Endothelial cell of umbilical vein (primary cell): ENCODE results near the gene MALAT1. TPM values are rescaled to one million over a fixed set of nuclear protein-coding genes. Genes with fewer than 3 reads are reported as not detected.

Experiments
- BruUV-seq: library from RNA; stranded (reverse); fragments of 400-500 nt; replicated peaks from 2 replicates; lab custom pipeline; 2021; lab: Mats Ljungman, UMichigan
- CTCF ChIA-PET: fragments of 300-600, 350-600 bp; sonication (Branson Sonifier 250); formaldehyde crosslinking; loops from one replicate; lab custom pipeline; 2021; ENCODE audit warnings: antibody characterized with exemption, inconsistent platforms; lab: Charles Lee
- POLR2A ChIA-PET: fragments of 300-600, 350-600 bp; sonication (Branson Sonifier 250); formaldehyde crosslinking; loops from one replicate; lab custom pipeline; 2021; ENCODE audit warnings: antibody characterized with exemption, inconsistent platforms; lab: Charles Lee
- DNase-seq: peaks from one replicate; pipeline ENCODE4 v3.0.0-alpha.2; 2011; ENCODE audit warnings: low read depth, low spot score
- FAIRE-seq: peaks from 2 replicates; lab custom pipeline; 2011; peaks lifted over from hg19 to GRCh38; lab: Jason Lieb, UNC
- H2AFZ ChIP-seq: 2 replicates; pipeline ENCODE4 v1.6.0; 2012; ENCODE audit warnings: low read depth, low read length, control low read depth, inconsistent platforms
- H3K27ac ChIP-seq: 2 replicates; pipeline ENCODE4 v1.5.1; 2011; ENCODE audit warnings: low read depth, mild to moderate bottlenecking, control low read depth, low read length, moderate library complexity; ENCODE audit not compliant: insufficient read depth
- H3K27me3 ChIP-seq, 2 experiments: 2 replicates each; pipeline versions ENCODE4 v1.6.0 to v1.6.1; 2011; ENCODE audit warnings: low read length in 2 of 2, mixed read lengths in 1 of 2; ENCODE audit not compliant: control insufficient read depth in 2 of 2, insufficient read depth in 2 of 2
- H3K36me3 ChIP-seq, 2 experiments: 2 replicates in 1 of 2; 3 replicates in 1 of 2; pipeline ENCODE4 v1.5.1; 2011; ENCODE audit warnings: low read length in 2 of 2, mild to moderate bottlenecking in 1 of 2, moderate library complexity in 1 of 2; ENCODE audit not compliant: control insufficient read depth in 2 of 2, insufficient read depth in 2 of 2; ENCODE audit errors: extremely low read depth in 1 of 2
- H3K4me1 ChIP-seq: 3 replicates; pipeline ENCODE4 v1.5.1; 2011; ENCODE audit warnings: mild to moderate bottlenecking, low read length; ENCODE audit not compliant: control insufficient read depth, insufficient read depth; ENCODE audit errors: extremely low read depth
- H3K4me2 ChIP-seq: 2 replicates; pipeline ENCODE4 v1.6.1; 2011; ENCODE audit warnings: low read length, control low read depth, mixed read lengths; ENCODE audit not compliant: insufficient read depth
- H3K4me3 ChIP-seq, 3 experiments: fragments of 200-600 bp in 1 of 3; sonication (generic), shearing (Covaris generic) in 1 of 3; replicated peaks in 1 of 3; 2 replicates each; pipeline ENCODE4 v1.5.1; 2011 to 2016; ENCODE audit warnings: control low read depth in 3 of 3, low read length in 3 of 3, mild to moderate bottlenecking in 2 of 3, inconsistent platforms in 1 of 3, low read depth in 1 of 3, moderate library complexity in 1 of 3; ENCODE audit not compliant: insufficient read depth in 1 of 3
- H3K79me2 ChIP-seq: 2 replicates; pipeline ENCODE4 v1.6.0; 2012; ENCODE audit warnings: low read length, inconsistent platforms; ENCODE audit not compliant: control insufficient read depth, insufficient read depth
- H3K9ac ChIP-seq: replicated peaks from 2 replicates; pipeline ENCODE3; 2011; ENCODE audit warnings: low read length, control low read depth; ENCODE audit not compliant: insufficient read depth; ENCODE audit errors: extremely low read depth
- H3K9me1 ChIP-seq: replicated peaks from 3 replicates; pipeline ENCODE4 v1.6.0; 2011; ENCODE audit warnings: mild to moderate bottlenecking, low read length; ENCODE audit not compliant: control insufficient read depth, insufficient read depth; ENCODE audit errors: extremely low read depth
- H3K9me3 ChIP-seq: replicated peaks from 2 replicates; pipeline ENCODE4 v1.5.1; 2012; ENCODE audit warnings: low read length, inconsistent platforms; ENCODE audit not compliant: control insufficient read depth, insufficient read depth
- H4K20me1 ChIP-seq: replicated peaks from 2 replicates; pipeline ENCODE3; 2011; ENCODE audit warnings: mild to moderate bottlenecking, low read length; ENCODE audit not compliant: control insufficient read depth, insufficient read depth; ENCODE audit errors: extremely low read depth
- EZH2 ChIP-seq: IDR thresholded peaks from 2 replicates; pipeline ENCODE4 v1.6.1; 2012; ENCODE audit warnings: borderline replicate concordance, low read depth, mild to moderate bottlenecking, moderate library complexity, low read length, inconsistent platforms; ENCODE audit not compliant: severe bottlenecking
- FOS ChIP-seq: IDR thresholded peaks from 2 replicates; pipeline ENCODE4 v1.6.1; 2011; ENCODE audit warnings: mild to moderate bottlenecking, low read length, moderate library complexity, borderline replicate concordance; ENCODE audit not compliant: insufficient read depth
- GATA2 ChIP-seq: IDR thresholded peaks from 2 replicates; pipeline ENCODE4 v1.7.0; 2011; ENCODE audit warnings: low read depth, mild to moderate bottlenecking, moderate library complexity, mixed read lengths, low read length; ENCODE audit not compliant: insufficient read length, insufficient read depth
- JUN ChIP-seq: IDR thresholded peaks from 2 replicates; pipeline ENCODE4 v1.6.1; 2011; ENCODE audit warnings: borderline replicate concordance, low read depth; ENCODE audit not compliant: insufficient read length, insufficient read depth
- MYC ChIP-seq: IDR thresholded peaks from one replicate; pipeline ENCODE4 v1.6.1; 2011; ENCODE audit warnings: mild to moderate bottlenecking, low read depth, low read length
- POLR2A ChIP-seq: IDR thresholded peaks from 2 replicates; pipeline ENCODE4 v1.6.1; 2012; ENCODE audit warnings: low read depth, mild to moderate bottlenecking, control low read depth, low read length
- POLR2AphosphoS5 ChIP-seq: IDR thresholded peaks from 2 replicates; pipeline ENCODE4 v1.6.1; 2012; ENCODE audit warnings: low read depth, mild to moderate bottlenecking, control low read depth, low read length, moderate library complexity; ENCODE audit not compliant: insufficient read depth
- dilution Hi-C: fragments of 300-500 bp; cut with MboI; formaldehyde crosslinking; loops from one replicate; pipeline ENCODE4 v1.15.0; 2019; ENCODE audit warnings: low sequenced_read_pairs; ENCODE audit not compliant: extremely low pct_ligation_motif_present
- intact Hi-C: fragments of 100-400 bp; cut with micrococcal nuclease; formaldehyde crosslinking; loops from one replicate; pipeline ENCODE4 v1.10.0; 2022
- polyA plus RNA-seq, 4 experiments: library from polyadenylated mRNA; depleted of rRNA in 3 of 4; stranded (reverse) in 3 of 4; unstranded in 1 of 4; fragments of >200 nt; gene quantifications; 2 replicates each; pipeline versions ENCODE4 v1.2.1 to v1.2.3, GENCODE V29; 2011 to 2012; ENCODE audit warnings: missing spikeins in 1 of 4
- total RNA-seq: library from RNA; stranded (reverse); gene quantifications from 2 replicates; pipeline ENCODE4 v1.2.3, GENCODE V29; 2021
- TF ChIP-seq, protein P1 (sequence below): IDR thresholded peaks from 2 replicates; pipeline ENCODE4 v1.6.1; 2011; ENCODE audit not compliant: insufficient read depth, insufficient read length
- TF ChIP-seq, protein P2 (sequence below), 2 donors: IDR thresholded peaks; 1 replicate in 1 of 2; 2 replicates in 1 of 2; pipeline ENCODE4 v1.5.1; 2011; ENCODE audit warnings: low read length in 2 of 2, mild to moderate bottlenecking in 2 of 2, moderate library complexity in 2 of 2, control low read depth in 1 of 2, inconsistent platforms in 1 of 2, low read depth in 1 of 2; ENCODE audit not compliant: insufficient read depth in 1 of 2; ENCODE audit errors: extremely low read depth in 1 of 2

Gene MALAT1
- total and polyA plus RNA-seq, 2 donors (not counting 3 experiments of a cell fraction or from before 2014, with no cell fraction given) = 491 to 7,529 TPM

DNA sequence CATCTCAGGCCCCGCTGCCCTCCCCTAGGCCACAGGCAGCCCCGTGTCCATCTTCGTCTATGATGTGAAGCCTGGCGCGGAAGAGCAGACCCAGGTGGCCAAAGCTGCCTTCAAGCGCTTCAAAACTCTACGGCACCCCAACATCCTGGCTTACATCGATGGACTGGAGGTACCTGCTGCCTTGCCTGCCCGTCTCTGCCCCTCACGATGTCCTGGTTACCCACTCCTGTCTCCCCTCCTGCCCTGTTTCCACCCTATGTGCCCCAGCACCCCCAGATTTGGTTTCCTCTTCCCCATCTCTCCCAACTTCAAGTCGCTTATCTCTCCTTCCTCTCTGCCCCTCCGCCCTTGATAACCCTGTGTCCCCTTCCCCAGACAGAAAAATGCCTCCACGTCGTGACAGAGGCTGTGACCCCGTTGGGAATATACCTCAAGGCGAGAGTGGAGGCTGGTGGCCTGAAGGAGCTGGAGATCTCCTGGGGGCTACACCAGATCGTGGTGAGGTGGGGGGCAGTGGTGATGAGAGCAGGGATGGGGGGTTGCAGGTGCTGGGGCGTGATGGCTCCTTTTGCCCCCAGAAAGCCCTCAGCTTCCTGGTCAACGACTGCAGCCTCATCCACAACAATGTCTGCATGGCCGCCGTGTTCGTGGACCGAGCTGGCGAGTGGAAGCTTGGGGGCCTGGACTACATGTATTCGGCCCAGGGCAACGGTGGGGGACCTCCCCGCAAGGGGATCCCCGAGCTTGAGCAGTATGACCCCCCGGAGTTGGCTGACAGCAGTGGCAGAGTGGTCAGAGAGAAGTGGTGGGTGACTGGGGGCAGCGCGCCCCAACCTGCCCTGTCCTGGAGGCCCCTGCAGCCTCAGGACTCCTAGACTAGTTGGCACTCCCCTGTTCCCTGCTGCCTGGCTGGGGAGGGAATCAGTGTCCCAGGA is 27.0 kb downstream of the MALAT1 start:
- POLR2A ChIA-PET = interaction anchor here (0.6 to 1.0 kb wide), 2 partner anchors 60 to 103 kb away, joined by 3 read pairs; partner anchors contain the start of gene NEAT1
- Histone ChIP-seq H3K4me3 (peak overlapping the region; percentile 39 to 99 (median 54)), H3K9ac (peak overlapping the region; percentile 91), H4K20me1 (no peaks in the 10 kb centered on the region), H3K4me1 (peaks cover 11% of the 10 kb centered on the region), H3K9me3 (no peaks in the 10 kb centered on the region), H3K9me1 (no peaks in the 10 kb centered on the region), H2AFZ (no peak overlapping the region), H3K36me3 (peaks cover 9 to 26% of the 10 kb centered on the region in 2 experiments), H3K27me3 (no peaks in the 10 kb centered on the region), H3K4me2 (peak overlapping the region; percentile 32), H3K79me2 (peaks cover 21% of the 10 kb centered on the region), H3K27ac (peak overlapping the region; percentile 60)
- intact Hi-C loops (loop anchor here (1.0 kb wide), 1 partner anchor 14 kb away; no protein-coding TSS in a partner anchor), dilution Hi-C loops (no loop called here)
- no peak for DNase-seq
- FAIRE-seq = no peak
- CTCF ChIA-PET = interaction anchor here (1.0 to 2.5 kb wide), 7 partner anchors 10 to 69 kb away, joined by 3 to 8 read pairs (median 6); partner anchors contain the start of genes EHBP1L1 and FAM89B
- TSS peak; percentile 47 for BruUV-seq
- TF ChIP-seq, protein P1, sequence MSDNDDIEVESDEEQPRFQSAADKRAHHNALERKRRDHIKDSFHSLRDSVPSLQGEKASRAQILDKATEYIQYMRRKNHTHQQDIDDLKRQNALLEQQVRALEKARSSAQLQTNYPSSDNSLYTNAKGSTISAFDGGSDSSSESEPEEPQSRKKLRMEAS = no peak
- no peak for TF ChIP-seq FOS
- no peak for TF ChIP-seq GATA2
- no peak for TF ChIP-seq MYC
- TF ChIP-seq EZH2 = no peak
- no peak for TF ChIP-seq JUN
- TF ChIP-seq POLR2A = no peak
- TF ChIP-seq, protein P2, sequence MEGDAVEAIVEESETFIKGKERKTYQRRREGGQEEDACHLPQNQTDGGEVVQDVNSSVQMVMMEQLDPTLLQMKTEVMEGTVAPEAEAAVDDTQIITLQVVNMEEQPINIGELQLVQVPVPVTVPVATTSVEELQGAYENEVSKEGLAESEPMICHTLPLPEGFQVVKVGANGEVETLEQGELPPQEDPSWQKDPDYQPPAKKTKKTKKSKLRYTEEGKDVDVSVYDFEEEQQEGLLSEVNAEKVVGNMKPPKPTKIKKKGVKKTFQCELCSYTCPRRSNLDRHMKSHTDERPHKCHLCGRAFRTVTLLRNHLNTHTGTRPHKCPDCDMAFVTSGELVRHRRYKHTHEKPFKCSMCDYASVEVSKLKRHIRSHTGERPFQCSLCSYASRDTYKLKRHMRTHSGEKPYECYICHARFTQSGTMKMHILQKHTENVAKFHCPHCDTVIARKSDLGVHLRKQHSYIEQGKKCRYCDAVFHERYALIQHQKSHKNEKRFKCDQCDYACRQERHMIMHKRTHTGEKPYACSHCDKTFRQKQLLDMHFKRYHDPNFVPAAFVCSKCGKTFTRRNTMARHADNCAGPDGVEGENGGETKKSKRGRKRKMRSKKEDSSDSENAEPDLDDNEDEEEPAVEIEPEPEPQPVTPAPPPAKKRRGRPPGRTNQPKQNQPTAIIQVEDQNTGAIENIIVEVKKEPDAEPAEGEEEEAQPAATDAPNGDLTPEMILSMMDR (IDR thresholded peaks at IDR 0.05; ENCODE audit: extremely low read depth in 1 of 2, insufficient read depth in 1 of 2, low read depth in 1 of 2, low read length in 2 of 2) = no peak
- TF ChIP-seq POLR2AphosphoS5 = no peak
